ENCODE measurements around the gene EPB41L1.

The EPB41L1 gene

DNA sequence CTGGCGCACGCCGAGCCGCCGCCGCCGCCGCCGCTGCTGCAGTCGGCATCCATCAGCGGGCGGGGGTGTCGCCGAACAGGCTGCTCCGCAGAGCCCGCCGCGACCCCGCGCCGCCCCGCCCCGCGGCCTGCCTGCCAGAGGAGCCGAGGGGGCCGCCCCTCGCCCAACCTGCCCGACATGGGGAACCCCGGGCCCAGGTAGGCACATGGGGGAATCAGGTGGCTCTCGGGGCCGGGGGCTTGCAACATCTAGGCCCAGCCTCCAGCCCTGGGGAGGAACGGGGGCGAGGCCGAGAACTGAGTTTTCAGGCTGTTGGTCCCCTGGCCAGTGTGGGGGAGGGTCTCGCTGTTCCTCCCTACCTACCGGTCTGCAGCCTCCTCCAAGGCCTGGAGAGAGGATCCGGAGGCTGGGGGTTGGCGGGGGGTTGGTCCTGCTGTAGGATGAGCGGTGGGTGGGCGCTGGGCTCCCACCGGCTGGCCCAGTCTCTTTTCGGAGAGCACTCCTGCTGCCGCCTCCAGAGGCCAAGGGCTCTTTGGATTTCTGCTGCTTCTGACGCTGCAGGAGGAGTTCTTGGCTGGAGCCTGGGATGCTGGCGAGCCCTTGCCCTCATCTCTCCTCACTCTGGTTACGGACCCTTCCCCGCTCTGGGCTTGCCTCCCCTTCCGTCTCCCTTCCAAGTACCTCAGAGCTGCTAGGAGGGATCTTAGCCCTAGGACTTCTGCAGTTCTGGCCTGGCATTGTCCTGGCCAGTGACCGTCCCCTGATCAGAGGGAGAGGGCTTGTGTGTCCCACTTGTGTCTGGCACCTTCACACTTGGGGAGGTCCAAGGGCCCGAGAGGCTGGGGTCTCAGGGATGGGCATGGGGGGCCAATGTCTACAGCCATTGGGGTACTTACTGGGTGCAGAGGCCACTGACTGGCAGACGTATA is at the start of gene EPB41L1:
Gene EPB41L1, plus strand, starts transcription at position 41 of the 929 bp plus-strand sequence. CDS start 19,038 bp downstream, outside the sequence.
- ChIA-PET POLR2A (no interaction called here), CTCF (interaction anchor here (0.9 to 6.1 kb wide), 10 partner anchors 9 to 600 kb away, joined by 3 to 69 read pairs (median 6); no protein-coding TSS in a partner anchor)
- TF ChIP-seq, protein P1, sequence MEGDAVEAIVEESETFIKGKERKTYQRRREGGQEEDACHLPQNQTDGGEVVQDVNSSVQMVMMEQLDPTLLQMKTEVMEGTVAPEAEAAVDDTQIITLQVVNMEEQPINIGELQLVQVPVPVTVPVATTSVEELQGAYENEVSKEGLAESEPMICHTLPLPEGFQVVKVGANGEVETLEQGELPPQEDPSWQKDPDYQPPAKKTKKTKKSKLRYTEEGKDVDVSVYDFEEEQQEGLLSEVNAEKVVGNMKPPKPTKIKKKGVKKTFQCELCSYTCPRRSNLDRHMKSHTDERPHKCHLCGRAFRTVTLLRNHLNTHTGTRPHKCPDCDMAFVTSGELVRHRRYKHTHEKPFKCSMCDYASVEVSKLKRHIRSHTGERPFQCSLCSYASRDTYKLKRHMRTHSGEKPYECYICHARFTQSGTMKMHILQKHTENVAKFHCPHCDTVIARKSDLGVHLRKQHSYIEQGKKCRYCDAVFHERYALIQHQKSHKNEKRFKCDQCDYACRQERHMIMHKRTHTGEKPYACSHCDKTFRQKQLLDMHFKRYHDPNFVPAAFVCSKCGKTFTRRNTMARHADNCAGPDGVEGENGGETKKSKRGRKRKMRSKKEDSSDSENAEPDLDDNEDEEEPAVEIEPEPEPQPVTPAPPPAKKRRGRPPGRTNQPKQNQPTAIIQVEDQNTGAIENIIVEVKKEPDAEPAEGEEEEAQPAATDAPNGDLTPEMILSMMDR (IDR thresholded peaks at IDR 0.05; ENCODE audit: control extremely low read depth, extremely low read depth, low read depth, missing control alignments), result no peak
- no peak for DNase-seq (ENCODE audit: extremely low spot score)

DNA sequence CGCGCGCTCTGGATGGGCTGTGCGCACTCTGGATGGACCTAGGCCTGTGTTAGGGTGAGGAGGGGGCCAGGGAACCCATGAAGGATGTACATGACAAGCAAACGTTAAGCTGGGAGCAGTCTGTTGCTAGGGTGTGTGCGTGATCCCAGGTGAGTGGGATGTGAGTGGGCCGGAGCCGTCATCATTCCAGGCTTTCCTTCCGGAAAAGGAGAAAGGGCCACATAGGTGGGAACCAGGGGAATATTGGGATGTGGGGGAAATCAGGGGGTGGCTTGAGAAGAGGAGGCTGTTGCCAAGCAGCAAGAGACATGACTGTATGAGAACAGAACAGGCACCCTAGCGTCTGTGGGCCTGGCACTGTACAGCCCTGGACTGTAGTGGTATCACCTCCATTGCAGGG is 49.7 kb upstream of the EPB41L1 start:
- CTCF ChIA-PET, result interaction anchor here (1.2 kb wide), 1 partner anchor 34 kb away, joined by 3 read pairs; no protein-coding TSS in a partner anchor
- DNase-seq (ENCODE audit: extremely low spot score), result no peak
- POLR2A ChIA-PET, result no interaction called here
- TF ChIP-seq, protein P1 (IDR thresholded peaks at IDR 0.05; ENCODE audit: control extremely low read depth, extremely low read depth, low read depth, missing control alignments), result no peak

DNA sequence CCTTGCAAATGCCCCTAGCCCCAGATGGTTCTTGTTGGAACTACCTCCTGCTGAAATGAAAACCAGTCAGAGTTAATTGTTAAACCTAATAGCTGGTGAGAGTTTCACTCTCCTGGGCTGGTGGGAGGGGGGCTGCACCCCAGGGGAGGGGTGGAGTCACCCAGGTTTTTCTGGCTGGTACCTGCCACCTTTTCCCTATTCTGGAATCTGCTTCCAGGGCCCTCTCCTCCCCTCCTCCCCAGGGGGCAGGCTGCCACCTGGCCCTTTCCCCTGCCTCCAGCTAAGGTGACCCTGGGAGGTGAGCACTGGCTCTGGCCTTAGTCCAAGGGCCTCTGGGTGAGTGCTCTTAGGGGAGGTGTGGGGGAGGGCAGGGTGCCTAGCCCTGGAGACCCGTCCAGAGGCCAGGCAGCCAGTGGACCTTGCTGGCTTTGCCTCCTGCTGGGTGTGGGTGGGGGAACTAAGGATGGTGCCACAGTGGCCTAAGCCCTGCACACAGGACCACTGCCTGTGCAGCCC is 48.8 kb upstream of the EPB41L1 start:
- ChIA-PET CTCF (interaction anchor here (1.0 to 1.6 kb wide), 5 partner anchors 11 to 152 kb away, joined by 3 to 4 read pairs (median 3); partner anchors contain the start of gene SCAND1), POLR2A (no interaction called here)
- DNase-seq (ENCODE audit: extremely low spot score), result no peak
- TF ChIP-seq, protein P1 (IDR thresholded peaks at IDR 0.05; ENCODE audit: control extremely low read depth, extremely low read depth, low read depth, missing control alignments), result no peak

DNA sequence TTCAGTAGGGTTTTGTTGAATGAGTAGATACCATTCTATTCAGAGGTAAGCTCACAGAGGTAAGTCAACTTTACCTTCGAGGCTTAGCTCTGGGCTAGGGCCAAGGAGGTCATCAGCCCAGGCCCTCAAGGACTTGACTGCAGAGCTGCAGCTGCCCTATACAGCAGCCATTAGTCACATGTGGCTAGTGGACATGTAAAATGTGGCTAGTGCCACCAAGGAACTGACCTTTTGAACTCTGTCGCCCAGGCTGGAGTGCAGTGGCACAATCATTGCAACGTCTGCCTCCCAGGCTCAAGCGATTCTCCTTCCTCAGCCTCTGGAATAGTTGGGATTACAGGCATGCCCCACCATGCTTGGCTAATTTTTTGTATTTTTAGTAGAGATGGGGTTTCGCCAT is 47.9 kb upstream of the EPB41L1 start:
- ChIA-PET POLR2A (no interaction called here), CTCF (interaction anchor here (0.7 to 1.6 kb wide), 7 partner anchors 71 to 152 kb away, joined by 3 to 4 read pairs (median 3); partner anchors contain the start of gene SCAND1)
- DNase-seq (ENCODE audit: extremely low spot score), result no peak
- TF ChIP-seq, protein P1 (IDR thresholded peaks at IDR 0.05; ENCODE audit: control extremely low read depth, extremely low read depth, low read depth, missing control alignments), result no peak

DNA sequence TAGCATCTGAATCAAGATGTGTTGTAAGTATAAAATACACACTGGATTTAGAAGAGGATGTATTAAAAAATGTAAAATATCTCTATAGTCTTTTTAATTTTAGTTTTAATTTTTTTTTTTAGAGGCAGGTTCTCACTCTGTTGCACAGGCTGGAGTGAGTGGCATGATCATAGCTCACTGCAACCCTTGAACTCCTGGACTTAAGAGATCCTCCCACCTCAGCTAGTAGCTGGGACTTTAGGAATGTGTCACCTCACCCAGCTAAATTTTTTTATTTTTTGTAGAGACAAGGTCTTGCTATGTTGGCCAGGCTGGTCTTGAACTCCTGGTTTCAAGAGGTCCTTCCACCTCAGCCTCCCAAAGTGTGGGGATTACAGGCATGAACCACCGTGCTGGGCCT is 46.7 kb upstream of the EPB41L1 start:
- TF ChIP-seq, protein P1 (IDR thresholded peaks at IDR 0.05; ENCODE audit: control extremely low read depth, extremely low read depth, low read depth, missing control alignments), result no peak
- DNase-seq (ENCODE audit: extremely low spot score), result no peak
- ChIA-PET CTCF (no interaction called here), POLR2A (no interaction called here)

DNA sequence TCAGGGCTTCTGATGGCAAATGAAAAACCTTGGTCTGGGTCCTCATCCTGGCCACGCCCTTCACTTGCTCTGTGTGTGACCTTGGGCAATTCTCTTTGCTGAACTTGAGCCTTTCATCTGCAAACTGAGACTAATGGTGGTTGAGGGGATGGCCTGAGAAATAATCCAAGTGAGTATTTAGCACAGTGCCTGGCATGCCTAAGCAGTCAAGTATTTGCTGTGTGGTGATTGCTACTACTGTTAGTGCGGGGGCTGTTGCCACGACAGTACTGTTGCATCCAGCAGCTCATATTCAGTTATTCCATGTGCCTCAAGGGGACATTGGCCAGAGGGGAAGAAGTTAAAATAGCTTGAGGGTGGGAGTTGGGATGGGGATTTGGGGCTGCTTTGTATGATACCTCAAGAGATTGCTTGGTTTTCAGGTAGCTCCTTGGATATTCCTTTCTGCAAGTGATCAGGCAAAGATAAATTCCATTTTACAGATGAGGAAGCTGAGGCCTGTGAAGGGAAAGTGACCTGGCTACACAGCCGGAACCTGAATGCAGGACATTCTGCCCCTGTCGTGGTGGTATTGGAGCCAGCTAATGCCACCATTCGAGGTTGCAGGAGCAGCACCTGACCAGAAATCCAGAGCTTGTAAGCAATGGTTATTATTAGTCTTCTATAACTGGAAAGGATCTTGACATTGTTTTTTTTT is 45.1 kb upstream of the EPB41L1 start:
- ChIA-PET CTCF (interaction anchor here (1.2 to 2.4 kb wide), 3 partner anchors 11 to 155 kb away, joined by 3 to 13 read pairs (median 5); partner anchors contain the start of gene SCAND1), POLR2A (no interaction called here)
- TF ChIP-seq, protein P1 (IDR thresholded peaks at IDR 0.05; ENCODE audit: control extremely low read depth, extremely low read depth, low read depth, missing control alignments), result no peak
- no peak for DNase-seq (ENCODE audit: extremely low spot score)

All from GM10248 (cell line).